A549 (cell line): ENCODE measurements around the gene MAP4K4.

ENCODE experiments used
- CTCF ChIP-seq: fragments of >200 bp; sonication (Bioruptor Twin); formaldehyde crosslinking; IDR thresholded peaks from 3 replicates; pipeline ENCODE4 v1.5.1; 2016
- E2F6 ChIP-seq: IDR thresholded peaks from 2 replicates; pipeline ENCODE4 v1.6.1; 2012; ENCODE audit warnings: low read depth, borderline replicate concordance
- EHMT2 ChIP-seq: fragments of 200-600 bp; sonication (generic); IDR thresholded peaks from 2 replicates; pipeline ENCODE4 v1.6.1; 2016; ENCODE audit warnings: antibody characterized with exemption, low read depth, mild to moderate bottlenecking, moderate library complexity
- ELK1 ChIP-seq: fragments of 150-350 bp; IDR thresholded peaks from 2 replicates; pipeline ENCODE4 v1.6.1; 2014; ENCODE audit warnings: low read depth, mild to moderate bottlenecking, low read length
- EP300 ChIP-seq, 2 experiments: fragments of >200 bp; sonication (Bioruptor Twin); formaldehyde crosslinking; IDR thresholded peaks; 2 replicates in 1 of 2; 3 replicates in 1 of 2; pipeline ENCODE4 v1.6.1; 2016 to 2017
- JUNB ChIP-seq: fragments of >200 bp; sonication (Bioruptor Twin); formaldehyde crosslinking; IDR thresholded peaks from 2 replicates; pipeline ENCODE4 v1.6.1; 2016
- MAX ChIP-seq: IDR thresholded peaks from 2 replicates; pipeline ENCODE4 v1.6.1; 2012
- POLR2A ChIP-seq: IDR thresholded peaks from 2 replicates; pipeline ENCODE4 v1.6.1; 2012; ENCODE audit warnings: mild to moderate bottlenecking, low read length
- POLR2AphosphoS2 ChIP-seq: conservative IDR thresholded peaks from 2 replicates; pipeline ENCODE4 v1.6.1; 2012; ENCODE audit warnings: low read length, improper control_type of control experiment, inconsistent platforms
- RAD21 ChIP-seq, 2 experiments: fragments of >200 bp in 1 of 2; sonication (Bioruptor Twin) in 1 of 2; formaldehyde crosslinking in 1 of 2; IDR thresholded peaks in 1 of 2; conservative IDR thresholded peaks in 1 of 2; 2 replicates in 1 of 2; 3 replicates in 1 of 2; pipeline ENCODE4 v1.6.1; 2012 to 2018; ENCODE audit warnings: inconsistent platforms in 1 of 2
- RCOR1 ChIP-seq: fragments of 150-350 bp; IDR thresholded peaks from 2 replicates; pipeline ENCODE4 v1.6.1; 2014; ENCODE audit warnings: antibody characterized with exemption, low read length, low read depth
- REST ChIP-seq: fragments of 200-600 bp; sonication (generic); IDR thresholded peaks from 2 replicates; pipeline ENCODE4 v1.6.1; 2016; ENCODE audit warnings: antibody characterized with exemption, mild to moderate bottlenecking, moderate library complexity
- RNF2 ChIP-seq: fragments of 200-600 bp; sonication (generic); IDR thresholded peaks from 2 replicates; pipeline ENCODE4 v1.6.1; 2016; ENCODE audit warnings: low read depth, mild to moderate bottlenecking, antibody characterized with exemption, moderate library complexity, borderline replicate concordance

GRCh38 chr2:101904916-101905315, 207.4 kb downstream of the MAP4K4 start:
- no peak for TF ChIP-seq RCOR1
- TF ChIP-seq REST = no peak
- TF ChIP-seq CTCF = no peak
- TF ChIP-seq EP300 (IDR thresholded peaks at IDR 0.05) = no peak
- TF ChIP-seq POLR2AphosphoS2 = no peak
- TF ChIP-seq JUNB = no peak
- no peak for TF ChIP-seq EHMT2
- no peak for TF ChIP-seq E2F6
- TF ChIP-seq MAX = no peak
- TF ChIP-seq POLR2A = no peak
- TF ChIP-seq RNF2 = no peak
- no peak for TF ChIP-seq RAD21 (conservative IDR thresholded peaks at IDR 0.05 in 1 of 2, IDR thresholded peaks at IDR 0.05 in 1 of 2)
- no peak for TF ChIP-seq ELK1
